ENCODE measurements around the gene TRIML1. TPM values are rescaled to one million over a fixed set of nuclear protein-coding genes. Genes with fewer than 3 reads are reported as not detected.

Gene TRIML1
- total and polyA plus RNA-seq, 4 donors: not detected

GRCh38 chr4:188160406-188160805 is 21.2 kb downstream of the TRIML1 start:
- no peaks in the 10 kb centered on the region for H3K36me3 ChIP-seq (ENCODE audit: control insufficient read depth in 4 of 4, insufficient read depth in 4 of 4, low read length in 4 of 4)
- H3K4me3 ChIP-seq: no peak overlapping the region
- TF ChIP-seq CTCF (IDR thresholded peaks at IDR 0.05; ENCODE audit: control extremely low read depth, extremely low read depth): no peak
- H3K9me3 ChIP-seq (ENCODE audit: control insufficient read depth in 4 of 4, insufficient read depth in 3 of 4, low read length in 3 of 4): peaks cover 0 to 5% (median 0%) of the 10 kb centered on the region in 4 donors
- H3K4me1 ChIP-seq (ENCODE audit: control insufficient read depth in 5 of 5, insufficient read depth in 5 of 5, low read length in 5 of 5): peaks cover 0 to 5% (median 0%) of the 10 kb centered on the region in 5 donors
- H3K27ac ChIP-seq (ENCODE audit: low read depth in 1 of 2, low read length in 1 of 2): no peak overlapping the region
- 67 to 73% methylated on average over 7 of the region's 7 CpGs for WGBS, 2 donors
- no peak for DNase-seq
- ATAC-seq (ENCODE audit: insufficient read depth, low FRiP score): no peak
- no peaks in the 10 kb centered on the region for H3K27me3 ChIP-seq (ENCODE audit: control insufficient read depth in 3 of 3, insufficient read depth in 3 of 3, low read length in 2 of 3)
- H3K9ac ChIP-seq (ENCODE audit: insufficient read depth in 1 of 2, low read length in 2 of 2): no peak overlapping the region

- H3K36me3 ChIP-seq (ENCODE audit: control insufficient read depth in 4 of 4, insufficient read depth in 4 of 4, low read length in 4 of 4): no peaks in the 10 kb centered on the region
- H3K27me3 ChIP-seq (ENCODE audit: control insufficient read depth in 3 of 3, insufficient read depth in 3 of 3, low read length in 2 of 3): no peaks in the 10 kb centered on the region
- 70 to 76% methylated on average over 6 of the region's 6 CpGs for WGBS, 2 donors
- ATAC-seq (ENCODE audit: insufficient read depth, low FRiP score): no peak
- peak overlapping the region in 1 of 2 donors; percentile 59 for H3K27ac ChIP-seq (ENCODE audit: low read depth in 1 of 2, low read length in 1 of 2)
- no peak overlapping the region for H3K4me3 ChIP-seq
- H3K9me3 ChIP-seq (ENCODE audit: control insufficient read depth in 4 of 4, insufficient read depth in 3 of 4, low read length in 3 of 4): peaks cover 0 to 5% (median 0%) of the 10 kb centered on the region in 4 donors
- no peak overlapping the region for H3K9ac ChIP-seq (ENCODE audit: insufficient read depth in 1 of 2, low read length in 2 of 2)
- TF ChIP-seq CTCF (IDR thresholded peaks at IDR 0.05; ENCODE audit: control extremely low read depth, extremely low read depth): no peak
- DNase-seq: no peak
- H3K4me1 ChIP-seq (ENCODE audit: control insufficient read depth in 5 of 5, insufficient read depth in 5 of 5, low read length in 5 of 5): peaks cover 0 to 5% (median 0%) of the 10 kb centered on the region in 5 donors
These were observed 21.9 kb downstream of the TRIML1 start for GRCh38 chr4:188161167-188161566.

- 64 to 70% methylated on average over 6 of the region's 6 CpGs for WGBS, 2 donors
- no peaks in the 10 kb centered on the region for H3K27me3 ChIP-seq (ENCODE audit: control insufficient read depth in 3 of 3, insufficient read depth in 3 of 3, low read length in 2 of 3)
- DNase-seq: no peak
These were observed 23.5 kb downstream of the TRIML1 start for GRCh38 chr4:188162698-188163097.

More at GRCh38 chr4:188162698-188163097, 23.5 kb downstream of the TRIML1 start:
- no peak for ATAC-seq (ENCODE audit: insufficient read depth, low FRiP score)
- H3K4me3 ChIP-seq: no peak overlapping the region
- peaks cover 0 to 3% (median 0%) of the 10 kb centered on the region in 4 donors for H3K9me3 ChIP-seq (ENCODE audit: control insufficient read depth in 4 of 4, insufficient read depth in 3 of 4, low read length in 3 of 4)
- no peaks in the 10 kb centered on the region for H3K36me3 ChIP-seq (ENCODE audit: control insufficient read depth in 4 of 4, insufficient read depth in 4 of 4, low read length in 4 of 4)
- no peak for TF ChIP-seq CTCF (IDR thresholded peaks at IDR 0.05; ENCODE audit: control extremely low read depth, extremely low read depth)
- no peak overlapping the region for H3K9ac ChIP-seq (ENCODE audit: insufficient read depth in 1 of 2, low read length in 2 of 2)
- H3K4me1 ChIP-seq (ENCODE audit: control insufficient read depth in 5 of 5, insufficient read depth in 5 of 5, low read length in 5 of 5): peaks cover 0 to 5% (median 0%) of the 10 kb centered on the region in 5 donors
- no peak overlapping the region for H3K27ac ChIP-seq (ENCODE audit: low read depth in 1 of 2, low read length in 1 of 2)

Data from lung (tissue), 12 donors.